Stimulated activated CD4-positive, alpha-beta T cell treated with anti-CD3 and anti-CD28 coated beads, Interleukin-1b, Interleukin-23, amount 100 ng/mL, for 24 hours (primary cell): ENCODE results near the gene MAF.

Source experiments
- DNase-seq, 4 experiments: peaks; one replicate each; pipeline ENCODE4 v3.0.0-alpha.2; 2020; ENCODE audit warnings: low read depth in 4 of 4, low spot score in 1 of 4

The MAF gene

GRCh38 chr16:79600638-79601091 lies at the start of gene MAF:
Gene MAF, minus strand, starts transcription at chr16:79600737. Its CDS starts 835 bp downstream, at chr16:79599902.
- peak; percentile 60 to 80 (median 74) for DNase-seq

GRCh38 chr16:79648826-79649225 lies 48.3 kb upstream of the MAF start:
- DNase-seq = no peak

- no peak for DNase-seq
These were observed 47.0 kb upstream of the MAF start for GRCh38 chr16:79647586-79647985.

- DNase-seq = no peak
These were observed 45.2 kb upstream of the MAF start for GRCh38 chr16:79645701-79646100.

- no peak for DNase-seq
These were observed 44.6 kb upstream of the MAF start for GRCh38 chr16:79644971-79645667.

- DNase-seq = no peak
These were observed 42.1 kb upstream of the MAF start for GRCh38 chr16:79642652-79643051.

GRCh38 chr16:79640513-79641360 lies 40.2 kb upstream of the MAF start:
- DNase-seq = no peak

- no peak for DNase-seq
These were observed 39.2 kb upstream of the MAF start for GRCh38 chr16:79639576-79640311.

GRCh38 chr16:79638386-79638785 lies 37.8 kb upstream of the MAF start:
- DNase-seq = no peak

- DNase-seq = no peak
These were observed 35.0 kb upstream of the MAF start for GRCh38 chr16:79635488-79635887.

GRCh38 chr16:79634298-79634697 lies 33.8 kb upstream of the MAF start:
- no peak for DNase-seq

GRCh38 chr16:79632289-79632688 lies 31.8 kb upstream of the MAF start:
- DNase-seq = no peak

GRCh38 chr16:79628988-79629387 lies 28.5 kb upstream of the MAF start:
- no peak for DNase-seq

GRCh38 chr16:79628501-79628975 lies 28.0 kb upstream of the MAF start:
- DNase-seq = peak; percentile 25 to 62 (median 34)

- DNase-seq = no peak
These were observed 26.6 kb upstream of the MAF start for GRCh38 chr16:79627092-79627491.

GRCh38 chr16:79625738-79626137 lies 25.2 kb upstream of the MAF start:
- DNase-seq = no peak

GRCh38 chr16:79623824-79624223 lies 23.3 kb upstream of the MAF start:
- no peak for DNase-seq

- DNase-seq = no peak
These were observed 22.5 kb upstream of the MAF start for GRCh38 chr16:79623062-79623461.

- no peak for DNase-seq
These were observed 20.5 kb upstream of the MAF start for GRCh38 chr16:79621027-79621426.

GRCh38 chr16:79618692-79619050 lies 18.1 kb upstream of the MAF start:
- DNase-seq = peak in 1 of 4 experiments; percentile 34

GRCh38 chr16:79618041-79618691 lies 17.6 kb upstream of the MAF start:
- no peak for DNase-seq
